HEK293T (cell line): Measurements from ENCODE around the gene NFIX.

Experiments used
- ARNT ChIP-seq: fragments of 450-650 bp; IDR thresholded peaks from 2 replicates; pipeline ENCODE4 v1.6.1; 2017; ENCODE audit warnings: mild to moderate bottlenecking
- BHLHE40 ChIP-seq: fragments of 450-650 bp; IDR thresholded peaks from 2 replicates; pipeline ENCODE4 v1.6.1; 2016; ENCODE audit warnings: mild to moderate bottlenecking, moderate library complexity, borderline replicate concordance
- ELF4 ChIP-seq: fragments of 450-650 bp; IDR thresholded peaks from 2 replicates; pipeline ENCODE4 v1.6.1; 2017; ENCODE audit warnings: antibody characterized with exemption
- FOXA1 ChIP-seq: fragments of 450-650 bp; IDR thresholded peaks from 2 replicates; pipeline ENCODE4 v1.6.1; 2016; ENCODE audit warnings: mild to moderate bottlenecking
- FOXK2 ChIP-seq: fragments of 450-650 bp; IDR thresholded peaks from 2 replicates; pipeline ENCODE4 v1.6.1; 2016; ENCODE audit warnings: mild to moderate bottlenecking
- FOXM1 ChIP-seq: fragments of 450-650 bp; IDR thresholded peaks from 2 replicates; pipeline ENCODE4 v1.6.1; 2017; ENCODE audit warnings: mild to moderate bottlenecking, borderline replicate concordance
- HDGF ChIP-seq: fragments of 450-650 bp; IDR thresholded peaks from 2 replicates; pipeline ENCODE4 v1.6.1; 2017; ENCODE audit warnings: antibody characterized with exemption, borderline replicate concordance
- NFRKB ChIP-seq: fragments of 450-650 bp; IDR thresholded peaks from 2 replicates; pipeline ENCODE4 v1.6.1; 2016; ENCODE audit warnings: mild to moderate bottlenecking, moderate library complexity
- SP1 ChIP-seq: fragments of 450-650 bp; IDR thresholded peaks from 2 replicates; pipeline ENCODE4 v1.6.1; 2017
- SUZ12 ChIP-seq: fragments of 450-650 bp; IDR thresholded peaks from 2 replicates; pipeline ENCODE4 v1.6.1; 2016; ENCODE audit warnings: mild to moderate bottlenecking
- TARDBP ChIP-seq: fragments of 450-650 bp; IDR thresholded peaks from 2 replicates; pipeline ENCODE4 v1.6.1; 2016
- ZNF384 ChIP-seq: fragments of 450-650 bp; IDR thresholded peaks from 2 replicates; pipeline ENCODE4 v1.6.1; 2016

DNA sequence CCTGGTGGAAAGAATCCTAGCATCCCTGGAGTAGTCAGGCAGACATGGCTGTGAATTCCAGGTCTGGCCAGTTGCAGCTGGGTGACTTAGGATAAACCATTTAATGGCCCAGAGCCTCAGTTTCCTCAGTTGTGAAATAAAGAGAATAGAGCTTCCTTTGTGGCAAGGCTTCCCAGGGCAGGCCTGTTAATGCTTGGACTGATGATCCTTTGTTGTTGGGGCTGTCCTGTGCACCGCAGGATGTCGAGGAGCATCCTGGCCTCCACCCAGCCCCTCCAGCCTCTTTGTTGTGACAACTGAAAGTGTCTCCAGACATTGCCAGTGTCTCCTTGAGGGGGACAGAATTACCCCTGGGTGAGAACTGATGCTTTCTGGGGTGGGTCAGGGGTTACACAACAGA is 91.1 kb downstream of the NFIX start:
- TF ChIP-seq SUZ12 (no peak), NFRKB (no peak), FOXK2 (no peak), TARDBP (no peak), ARNT (no peak), ELF4 (no peak), BHLHE40 (no peak), ZNF384 (no peak), SP1 (no peak), HDGF (no peak), FOXM1 (no peak), FOXA1 (no peak)
